ENCODE measurements around the gene AGL. TPM values are rescaled to one million over a fixed set of nuclear protein-coding genes. Genes with fewer than 3 reads are reported as not detected.

AGL gene
- total RNA-seq, 1 donor from 2014 or later, result 5.8 TPM

- no peak for TF ChIP-seq CTCF (IDR thresholded peaks at IDR 0.05; ENCODE audit: insufficient read depth, low read length, severe bottlenecking)
- no peak overlapping the region for H3K4me3 ChIP-seq (ENCODE audit: low read depth, low read length)
- no peaks in the 10 kb centered on the region for H3K36me3 ChIP-seq (ENCODE audit: control insufficient read depth, insufficient read depth, low read length)
- DNase-seq (ENCODE audit: low read depth), result no peak
- H3K27me3 ChIP-seq (ENCODE audit: control insufficient read depth, insufficient read depth, low read length), result no peaks in the 10 kb centered on the region
- FAIRE-seq, result no peak
These were observed 38.4 kb upstream of the AGL start for GRCh38 chr1:99811747-99812146.

- peak; percentile 91 for DNase-seq (ENCODE audit: low read depth)
- Histone ChIP-seq H3K4me3 (ENCODE audit: low read depth, low read length) (no peak overlapping the region), H3K36me3 (ENCODE audit: control insufficient read depth, insufficient read depth, low read length) (no peaks in the 10 kb centered on the region), H3K27me3 (ENCODE audit: control insufficient read depth, insufficient read depth, low read length) (no peaks in the 10 kb centered on the region)
- no peak for TF ChIP-seq CTCF (IDR thresholded peaks at IDR 0.05; ENCODE audit: insufficient read depth, low read length, severe bottlenecking)
- peak; percentile 96 for FAIRE-seq
These were observed 35.7 kb upstream of the AGL start for GRCh38 chr1:99814373-99814900.

- DNase-seq (ENCODE audit: low read depth) (no peak), FAIRE-seq (no peak)
- no peaks in the 10 kb centered on the region for H3K27me3 ChIP-seq (ENCODE audit: control insufficient read depth, insufficient read depth, low read length)
- TF ChIP-seq CTCF (IDR thresholded peaks at IDR 0.05; ENCODE audit: insufficient read depth, low read length, severe bottlenecking), result no peak
- H3K4me3 ChIP-seq (ENCODE audit: low read depth, low read length), result no peak overlapping the region
- H3K36me3 ChIP-seq (ENCODE audit: control insufficient read depth, insufficient read depth, low read length), result no peaks in the 10 kb centered on the region
These were observed 33.5 kb upstream of the AGL start for GRCh38 chr1:99816656-99817055.

- TF ChIP-seq CTCF (IDR thresholded peaks at IDR 0.05; ENCODE audit: insufficient read depth, low read length, severe bottlenecking), result no peak
- DNase-seq (ENCODE audit: low read depth) (peak; percentile 22), FAIRE-seq (no peak)
- Histone ChIP-seq H3K36me3 (ENCODE audit: control insufficient read depth, insufficient read depth, low read length) (no peaks in the 10 kb centered on the region), H3K4me3 (ENCODE audit: low read depth, low read length) (no peak overlapping the region), H3K27me3 (ENCODE audit: control insufficient read depth, insufficient read depth, low read length) (no peaks in the 10 kb centered on the region)
These were observed 32.0 kb upstream of the AGL start for GRCh38 chr1:99818063-99818699.

GRCh38 chr1:99820546-99820945, 29.6 kb upstream of the AGL start:
- no peak for FAIRE-seq
- TF ChIP-seq CTCF (IDR thresholded peaks at IDR 0.05; ENCODE audit: insufficient read depth, low read length, severe bottlenecking), result no peak
- DNase-seq (ENCODE audit: low read depth), result no peak
- H3K27me3 ChIP-seq (ENCODE audit: control insufficient read depth, insufficient read depth, low read length), result no peaks in the 10 kb centered on the region
- no peaks in the 10 kb centered on the region for H3K36me3 ChIP-seq (ENCODE audit: control insufficient read depth, insufficient read depth, low read length)
- H3K4me3 ChIP-seq (ENCODE audit: low read depth, low read length), result no peak overlapping the region

- no peaks in the 10 kb centered on the region for H3K36me3 ChIP-seq (ENCODE audit: control insufficient read depth, insufficient read depth, low read length)
- no peak for FAIRE-seq
- no peak for TF ChIP-seq CTCF (IDR thresholded peaks at IDR 0.05; ENCODE audit: insufficient read depth, low read length, severe bottlenecking)
These were observed 25.1 kb upstream of the AGL start for GRCh38 chr1:99825098-99825497.

More at GRCh38 chr1:99825098-99825497, 25.1 kb upstream of the AGL start:
- H3K4me3 ChIP-seq (ENCODE audit: low read depth, low read length), result no peak overlapping the region
- DNase-seq (ENCODE audit: low read depth), result no peak
- H3K27me3 ChIP-seq (ENCODE audit: control insufficient read depth, insufficient read depth, low read length), result no peaks in the 10 kb centered on the region

Measured in bronchial epithelial cell (primary cell).